Natural killer cell (primary cell): ENCODE data around the gene CROCC2. TPM values are rescaled to one million over a fixed set of nuclear protein-coding genes. Genes with fewer than 3 reads are reported as not detected.

Experiments
- ATAC-seq, 3 donors: fragments of 150-1000 bp in 2 of 3; fragments of 200-7000 bp in 1 of 3; cut with Tn5 transposase; 1 replicate in 1 of 3; 2 replicates in 2 of 3; pipeline ENCODE4 v1.10.0; 2021; ENCODE audit warnings: mild to moderate bottlenecking in 2 of 3, moderate library complexity in 2 of 3
- DNase-seq, 2 donors: peaks; one replicate each; pipeline versions ENCODE4 v3.0.0 to v3.0.0-alpha.2; 2013 to 2021; ENCODE audit warnings: mixed read lengths in 1 of 2
- H3K27ac ChIP-seq: one replicate; pipeline ENCODE4 v1.5.1; 2013; ENCODE audit warnings: mild to moderate bottlenecking, low read length
- H3K27me3 ChIP-seq: one replicate; pipeline ENCODE4 v1.6.1; 2013; ENCODE audit warnings: low read length; ENCODE audit not compliant: control insufficient read depth, insufficient read depth
- H3K36me3 ChIP-seq: one replicate; pipeline ENCODE4 v1.6.1; 2013; ENCODE audit warnings: low read length; ENCODE audit not compliant: control insufficient read depth, insufficient read depth
- H3K4me1 ChIP-seq: one replicate; pipeline ENCODE4 v1.6.1; 2013; ENCODE audit warnings: low read length; ENCODE audit not compliant: control insufficient read depth, insufficient read depth
- H3K4me3 ChIP-seq: one replicate; pipeline ENCODE4 v1.5.1; 2013; ENCODE audit warnings: low read length
- H3K9me3 ChIP-seq: one replicate; pipeline ENCODE4 v1.6.1; 2013; ENCODE audit warnings: low read length; ENCODE audit not compliant: control insufficient read depth, insufficient read depth
- H3K27ac Mint-ChIP-seq, 2 donors: one replicate each; pipeline ENCODE4 v1.8.0; 2022; ENCODE audit warnings: mild to moderate bottlenecking in 2 of 2, mixed read lengths in 2 of 2, moderate library complexity in 1 of 2
- H3K27me3 Mint-ChIP-seq, 2 donors: one replicate each; pipeline ENCODE4 v1.8.0; 2022; ENCODE audit warnings: low read depth in 2 of 2, mixed read lengths in 2 of 2
- H3K36me3 Mint-ChIP-seq: one replicate; pipeline ENCODE4 v1.8.0; 2022; ENCODE audit warnings: mixed read lengths
- H3K4me1 Mint-ChIP-seq, 2 donors: one replicate each; pipeline ENCODE4 v1.8.0; 2022; ENCODE audit warnings: mixed read lengths in 2 of 2
- H3K4me3 Mint-ChIP-seq: one replicate; pipeline ENCODE4 v1.8.0; 2022; ENCODE audit warnings: mild to moderate bottlenecking, moderate library complexity, mixed read lengths
- H3K9me3 Mint-ChIP-seq, 2 donors: one replicate each; pipeline ENCODE4 v1.8.0; 2022; ENCODE audit warnings: mixed read lengths in 2 of 2
- WGBS: methylation state at CpG from one replicate; pipeline ENCODE4 v1.1.7; 2013; ENCODE audit warnings: missing lambda C conversion rate; ENCODE audit not compliant: insufficient coverage; 5-methylcytosine and 5-hydroxymethylcytosine counted together
- intact Hi-C: fragments of 100-400 bp; cut with micrococcal nuclease; formaldehyde crosslinking; loops from one replicate; pipeline ENCODE4 v1.14.2; 2022
- total RNA-seq, 4 donors: library from RNA; stranded (reverse); fragments of 120-200 nt in 1 of 4; gene quantifications; one replicate each; pipeline versions ENCODE4 v1.2.3 to v1.2.4, GENCODE V29; 2013 to 2022
- TF ChIP-seq, protein P1 (sequence below): fragments of 200-600 bp; IDR thresholded peaks from one replicate; pipeline ENCODE4 v1.8.0; 2022; ENCODE audit warnings: antibody characterized with exemption

Gene CROCC2
- total RNA-seq, 3 donors from 2014 or later (not counting 1 experiment from before 2014, with no cell fraction given), result 0.14 TPM; not detected in 2

DNA sequence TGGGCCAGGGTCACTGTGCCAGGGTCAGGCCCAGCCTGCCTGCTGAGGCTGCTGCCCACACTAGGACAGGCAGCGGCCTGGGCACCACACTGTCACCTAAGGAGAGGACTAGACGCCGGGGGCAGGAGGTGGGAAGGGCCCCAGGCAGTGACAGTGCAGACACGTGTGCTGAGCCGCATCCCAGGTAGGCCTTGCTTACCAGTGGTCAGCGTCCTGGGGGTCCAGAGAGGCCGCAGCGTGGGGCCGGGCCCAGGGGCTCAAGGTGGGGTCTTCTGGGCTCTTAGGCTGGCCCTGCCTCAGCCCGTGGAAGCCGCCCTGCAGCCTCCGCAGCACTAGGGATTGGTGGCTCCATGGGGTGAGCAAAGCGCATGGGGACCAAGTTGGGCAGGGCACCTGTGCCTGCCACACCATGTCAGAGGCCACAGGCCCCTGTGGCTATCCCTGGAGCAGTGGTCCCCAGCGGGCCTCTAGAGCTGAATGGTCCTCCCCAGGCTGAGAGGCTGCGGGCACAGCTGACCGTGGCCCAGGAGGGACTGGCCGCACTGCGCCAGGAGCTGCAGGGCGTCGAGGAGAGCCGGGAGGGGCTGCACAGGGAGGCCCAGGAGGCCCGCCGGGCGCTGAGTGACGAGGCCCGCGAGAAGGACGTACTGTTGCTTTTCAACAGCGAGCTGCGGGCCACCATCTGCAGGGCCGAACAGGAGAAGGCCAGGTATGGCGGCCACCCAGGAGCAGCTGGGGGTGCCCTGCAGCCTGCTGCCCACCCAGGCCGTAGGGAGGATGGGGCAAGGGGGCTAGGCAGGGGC lies 57.1 kb downstream of the CROCC2 start:
- Histone ChIP-seq H3K4me1 (peaks cover 8% of the 10 kb centered on the region), H3K9me3 (no peaks in the 10 kb centered on the region), H3K36me3 (no peaks in the 10 kb centered on the region), H3K4me3 (no peak overlapping the region), H3K27ac (no peak overlapping the region), H3K27me3 (no peaks in the 10 kb centered on the region)
- TF ChIP-seq, protein P1, sequence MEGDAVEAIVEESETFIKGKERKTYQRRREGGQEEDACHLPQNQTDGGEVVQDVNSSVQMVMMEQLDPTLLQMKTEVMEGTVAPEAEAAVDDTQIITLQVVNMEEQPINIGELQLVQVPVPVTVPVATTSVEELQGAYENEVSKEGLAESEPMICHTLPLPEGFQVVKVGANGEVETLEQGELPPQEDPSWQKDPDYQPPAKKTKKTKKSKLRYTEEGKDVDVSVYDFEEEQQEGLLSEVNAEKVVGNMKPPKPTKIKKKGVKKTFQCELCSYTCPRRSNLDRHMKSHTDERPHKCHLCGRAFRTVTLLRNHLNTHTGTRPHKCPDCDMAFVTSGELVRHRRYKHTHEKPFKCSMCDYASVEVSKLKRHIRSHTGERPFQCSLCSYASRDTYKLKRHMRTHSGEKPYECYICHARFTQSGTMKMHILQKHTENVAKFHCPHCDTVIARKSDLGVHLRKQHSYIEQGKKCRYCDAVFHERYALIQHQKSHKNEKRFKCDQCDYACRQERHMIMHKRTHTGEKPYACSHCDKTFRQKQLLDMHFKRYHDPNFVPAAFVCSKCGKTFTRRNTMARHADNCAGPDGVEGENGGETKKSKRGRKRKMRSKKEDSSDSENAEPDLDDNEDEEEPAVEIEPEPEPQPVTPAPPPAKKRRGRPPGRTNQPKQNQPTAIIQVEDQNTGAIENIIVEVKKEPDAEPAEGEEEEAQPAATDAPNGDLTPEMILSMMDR, result no peak
- Mint-ChIP-seq H3K4me3 (no peak overlapping the region), H3K4me1 (peaks cover 0 to 5% of the 10 kb centered on the region in 2 donors), H3K27me3 (peaks cover 0 to 3% of the 10 kb centered on the region in 2 donors), H3K36me3 (no peaks in the 10 kb centered on the region), H3K27ac (no peak overlapping the region), H3K9me3 (no peaks in the 10 kb centered on the region)
- intact Hi-C loops, result no loop called here
- no peak for ATAC-seq
- WGBS, result 92% methylated on average over 33 of the region's 33 CpGs
- DNase-seq, result peak in 1 of 2 donors; percentile 13

DNA sequence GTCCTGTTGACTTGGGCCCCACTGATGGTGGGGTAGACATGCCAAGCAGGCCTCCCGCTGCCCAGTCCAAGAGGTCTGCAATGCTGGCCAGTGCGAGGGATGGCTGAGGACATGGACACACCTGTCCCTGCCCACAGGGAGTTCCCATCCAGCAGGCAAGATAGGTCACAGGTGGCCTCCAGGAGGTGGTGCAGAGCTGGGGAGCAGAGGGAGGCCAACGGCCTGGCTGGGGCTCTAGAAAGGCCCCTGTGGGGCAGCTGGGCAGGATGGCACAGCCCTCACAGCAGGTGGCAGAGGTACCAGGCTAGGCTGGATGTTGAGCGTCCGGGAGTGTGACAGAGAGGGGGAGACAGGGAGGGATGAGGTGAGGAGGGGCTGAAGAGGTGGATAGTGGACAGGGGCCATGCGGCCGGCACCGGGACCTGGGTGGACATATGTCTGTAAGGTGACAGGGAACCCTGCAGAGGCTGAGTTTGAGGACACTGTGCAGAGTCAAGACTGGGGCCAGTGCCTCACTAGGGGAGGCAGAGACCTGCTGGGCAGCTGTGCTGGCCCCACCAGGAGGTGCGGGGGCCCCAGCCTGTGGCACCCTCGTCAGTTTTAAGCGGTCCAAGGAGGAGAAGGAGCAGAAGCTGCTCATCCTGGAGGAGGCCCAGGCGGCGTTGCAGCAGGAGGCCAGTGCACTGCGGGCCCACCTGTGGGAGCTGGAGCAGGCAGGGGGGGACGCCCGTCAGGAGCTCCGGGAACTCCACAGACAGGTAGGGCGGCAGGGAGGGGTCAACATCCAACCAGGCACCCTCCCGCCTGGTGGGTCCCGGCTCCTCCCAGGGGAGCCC lies 58.0 kb downstream of the CROCC2 start:
- Mint-ChIP-seq H3K4me1 (peaks cover 0 to 5% of the 10 kb centered on the region in 2 donors), H3K9me3 (no peaks in the 10 kb centered on the region), H3K27ac (no peak overlapping the region), H3K27me3 (peaks cover 0 to 3% of the 10 kb centered on the region in 2 donors), H3K4me3 (no peak overlapping the region), H3K36me3 (no peaks in the 10 kb centered on the region)
- peaks cover 8% of the 10 kb centered on the region for H3K4me1 ChIP-seq
- 92% methylated on average over 20 of the region's 20 CpGs for WGBS
- TF ChIP-seq, protein P1, result no peak
- H3K36me3 ChIP-seq, result no peaks in the 10 kb centered on the region
- no peaks in the 10 kb centered on the region for H3K27me3 ChIP-seq
- H3K9me3 ChIP-seq, result no peaks in the 10 kb centered on the region
- intact Hi-C loops, result no loop called here
- H3K27ac ChIP-seq, result no peak overlapping the region
- DNase-seq, result peak in 1 of 2 donors; percentile 7
- no peak overlapping the region for H3K4me3 ChIP-seq
- no peak for ATAC-seq

DNA sequence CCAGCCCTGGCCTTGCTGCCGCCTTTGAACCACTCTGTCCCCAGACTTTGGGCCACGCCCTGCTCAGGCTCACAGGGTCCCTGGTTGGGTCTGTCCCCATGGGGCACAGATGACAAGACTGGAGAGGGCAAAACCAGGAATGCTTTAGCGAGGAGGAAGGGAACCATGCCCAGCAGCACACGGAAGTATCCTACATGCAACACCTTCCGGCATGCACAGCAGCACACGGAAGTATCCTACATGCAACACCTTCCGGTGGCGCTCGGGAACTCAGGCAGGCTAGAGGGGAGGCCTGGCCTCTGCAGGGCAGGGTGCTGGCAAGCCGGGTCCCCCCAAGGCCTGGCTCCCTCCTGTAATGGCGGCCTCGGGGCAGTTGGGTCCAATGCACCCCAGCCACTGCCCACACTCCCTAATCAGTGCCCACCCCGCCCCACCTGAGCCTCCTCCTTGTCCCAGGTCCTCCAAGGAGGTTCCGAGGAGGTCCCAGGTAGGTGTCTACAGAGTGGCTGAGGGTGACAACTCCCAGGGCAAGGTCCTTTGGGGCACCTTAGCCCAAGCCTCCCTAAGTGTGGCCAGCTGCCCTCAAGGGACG lies 58.7 kb downstream of the CROCC2 start:
- Mint-ChIP-seq H3K27ac (no peak overlapping the region), H3K4me3 (no peak overlapping the region), H3K36me3 (no peaks in the 10 kb centered on the region), H3K27me3 (peaks cover 0 to 3% of the 10 kb centered on the region in 2 donors), H3K4me1 (peaks cover 0 to 5% of the 10 kb centered on the region in 2 donors), H3K9me3 (no peaks in the 10 kb centered on the region)
- no peak for ATAC-seq
- H3K27me3 ChIP-seq, result no peaks in the 10 kb centered on the region
- H3K27ac ChIP-seq, result no peak overlapping the region
- H3K4me3 ChIP-seq, result no peak overlapping the region
- DNase-seq, result no peak
- H3K4me1 ChIP-seq, result peaks cover 8% of the 10 kb centered on the region
- TF ChIP-seq, protein P1, result no peak
- H3K9me3 ChIP-seq, result no peaks in the 10 kb centered on the region
- 84% methylated on average over 14 of the region's 15 CpGs for WGBS
- no peaks in the 10 kb centered on the region for H3K36me3 ChIP-seq
- intact Hi-C loops, result no loop called here
